Endodermal cell (in vitro differentiated cells): ENCODE results near the gene C14orf93. TPM values are rescaled to one million over a fixed set of nuclear protein-coding genes. Genes with fewer than 3 reads are reported as not detected.

ENCODE experiments used
- DNase-seq: peaks from one replicate; pipeline ENCODE4 v3.0.0-alpha.2; 2017
- H3K27ac ChIP-seq: 2 replicates; pipeline ENCODE4 v1.5.1; 2013; ENCODE audit warnings: mild to moderate bottlenecking, low read depth, low read length, moderate library complexity
- H3K27me3 ChIP-seq: 2 replicates; pipeline ENCODE4 v1.6.1; 2013; ENCODE audit warnings: mild to moderate bottlenecking, low read length, moderate library complexity; ENCODE audit not compliant: insufficient read depth, control insufficient read depth, poor library complexity, severe bottlenecking
- H3K36me3 ChIP-seq: 2 replicates; pipeline ENCODE4 v1.7.0; 2013; ENCODE audit warnings: mild to moderate bottlenecking, low read length, moderate library complexity; ENCODE audit not compliant: control insufficient read depth, insufficient read depth
- H3K4me1 ChIP-seq: one replicate; pipeline ENCODE4 v1.7.0; 2013; ENCODE audit warnings: low read length; ENCODE audit not compliant: control insufficient read depth, insufficient read depth
- H3K4me3 ChIP-seq: 2 replicates; pipeline ENCODE4 v1.5.1; 2013; ENCODE audit warnings: mild to moderate bottlenecking, low read length, moderate library complexity
- H3K9ac ChIP-seq: 2 replicates; pipeline ENCODE4 v1.6.1; 2013; ENCODE audit warnings: mild to moderate bottlenecking, low read length, moderate library complexity; ENCODE audit not compliant: poor library complexity, severe bottlenecking; ENCODE audit errors: extremely low read depth
- H3K9me3 ChIP-seq: 2 replicates; pipeline ENCODE4 v1.6.1; 2013; ENCODE audit warnings: mild to moderate bottlenecking, low read length, moderate library complexity; ENCODE audit not compliant: control insufficient read depth
- H3K27ac Mint-ChIP-seq: 2 replicates; pipeline ENCODE4 v1.8.0; 2020; ENCODE audit warnings: mixed read lengths
- H3K27me3 Mint-ChIP-seq: 2 replicates; pipeline ENCODE4 v1.8.0; 2021; ENCODE audit warnings: mild to moderate bottlenecking, mixed read lengths; ENCODE audit not compliant: insufficient read depth
- H3K36me3 Mint-ChIP-seq: 2 replicates; pipeline ENCODE4 v1.8.0; 2020; ENCODE audit warnings: low read depth, mixed read lengths
- H3K4me1 Mint-ChIP-seq: 2 replicates; pipeline ENCODE4 v1.8.0; 2020; ENCODE audit warnings: mixed read lengths
- H3K4me3 Mint-ChIP-seq: 2 replicates; pipeline ENCODE4 v1.8.0; 2020; ENCODE audit warnings: mild to moderate bottlenecking, moderate library complexity, mixed read lengths
- H3K9me3 Mint-ChIP-seq: 2 replicates; pipeline ENCODE4 v1.8.0; 2020; ENCODE audit warnings: mild to moderate bottlenecking, mixed read lengths
- CTCF ChIP-seq: fragments of 200-600 bp; sonication (generic); conservative IDR thresholded peaks from 2 replicates; pipeline ENCODE4 v1.5.0; 2021; ENCODE audit warnings: antibody characterized with exemption, mild to moderate bottlenecking
- WGBS, 2 experiments: methylation state at CpG; one replicate each; pipeline versions ENCODE4 v1.1.5 to v1.1.7; 2013; ENCODE audit warnings: missing lambda C conversion rate in 2 of 2, mixed read lengths in 1 of 2; ENCODE audit not compliant: insufficient coverage in 1 of 2, insufficient read length in 1 of 2; 5-methylcytosine and 5-hydroxymethylcytosine counted together
- total RNA-seq, 2 donors: library from RNA; stranded (reverse); fragmentation: NEBNext Ultra II Directional in 1 of 2; extraction: Animal tissue kit (Norgen Biotek cat#: 25700) in 1 of 2; gene quantifications; 2 replicates in 1 of 2; 3 replicates in 1 of 2; pipeline ENCODE4 v1.2.1, GENCODE V29; 2021

The C14orf93 gene
- total RNA-seq, 2 donors from 2014 or later: 7.0 to 9.4 TPM

GRCh38 chr14:22973217-22974032 lies 36.5 kb downstream of the C14orf93 start:
- no peak overlapping the region for H3K27ac Mint-ChIP-seq

GRCh38 chr14:22972313-22972930 lies 37.5 kb downstream of the C14orf93 start:
- Histone ChIP-seq H3K4me1 (peaks cover 12% of the 10 kb centered on the region), H3K9ac (no peak overlapping the region), H3K27ac (no peak overlapping the region), H3K4me3 (no peak overlapping the region), H3K27me3 (no peaks in the 10 kb centered on the region), H3K36me3 (peaks cover 57% of the 10 kb centered on the region), H3K9me3 (no peaks in the 10 kb centered on the region)
- Mint-ChIP-seq H3K36me3 (peaks cover 59% of the 10 kb centered on the region), H3K27ac (no peak overlapping the region), H3K4me1 (peaks cover 18% of the 10 kb centered on the region), H3K4me3 (no peak overlapping the region), H3K9me3 (no peaks in the 10 kb centered on the region), H3K27me3 (no peaks in the 10 kb centered on the region)
- TF ChIP-seq CTCF: no peak
- WGBS, 2 experiments: 91% methylated on average over 2 of the region's 2 CpGs; no CpG with 5 or more reads in 1 of the 2 experiments
- no peak for DNase-seq

More at GRCh38 chr14:22973217-22974032, 36.5 kb downstream of the C14orf93 start:
- Mint-ChIP-seq H3K9me3 (no peaks in the 10 kb centered on the region), H3K4me1 (peaks cover 28% of the 10 kb centered on the region), H3K4me3 (no peak overlapping the region), H3K36me3 (peaks cover 60% of the 10 kb centered on the region), H3K27me3 (no peaks in the 10 kb centered on the region)
- peak; percentile 80 for DNase-seq
- Histone ChIP-seq H3K9ac (no peak overlapping the region), H3K27ac (no peak overlapping the region), H3K9me3 (no peaks in the 10 kb centered on the region), H3K27me3 (no peaks in the 10 kb centered on the region), H3K4me1 (peaks cover 18% of the 10 kb centered on the region), H3K4me3 (no peak overlapping the region), H3K36me3 (peaks cover 58% of the 10 kb centered on the region)
- TF ChIP-seq CTCF: peak; percentile 84
- 91 to 100% methylated on average over 5 to 6 of the region's 6 CpGs for WGBS, 2 experiments

- H3K27ac Mint-ChIP-seq: no peak overlapping the region
- no peaks in the 10 kb centered on the region for H3K27me3 ChIP-seq
- no peak overlapping the region for H3K9ac ChIP-seq
- no peaks in the 10 kb centered on the region for H3K9me3 ChIP-seq
- H3K4me1 ChIP-seq: no peaks in the 10 kb centered on the region
- peaks cover 12% of the 10 kb centered on the region for H3K4me1 Mint-ChIP-seq
- no peak overlapping the region for H3K27ac ChIP-seq
- H3K4me3 ChIP-seq: no peak overlapping the region
- H3K36me3 ChIP-seq: peaks cover 49% of the 10 kb centered on the region
- H3K9me3 Mint-ChIP-seq: no peaks in the 10 kb centered on the region
- H3K4me3 Mint-ChIP-seq: no peak overlapping the region
- no peaks in the 10 kb centered on the region for H3K27me3 Mint-ChIP-seq
- H3K36me3 Mint-ChIP-seq: peaks cover 53% of the 10 kb centered on the region
- no peak for TF ChIP-seq CTCF
- no peak for DNase-seq
- WGBS, 2 experiments: 100% methylated on average over 1 of the region's 1 CpG
These were observed 38.8 kb downstream of the C14orf93 start for GRCh38 chr14:22971152-22971551.
